Measurements from ENCODE around the gene DPM2.

Gene DPM2

DNA sequence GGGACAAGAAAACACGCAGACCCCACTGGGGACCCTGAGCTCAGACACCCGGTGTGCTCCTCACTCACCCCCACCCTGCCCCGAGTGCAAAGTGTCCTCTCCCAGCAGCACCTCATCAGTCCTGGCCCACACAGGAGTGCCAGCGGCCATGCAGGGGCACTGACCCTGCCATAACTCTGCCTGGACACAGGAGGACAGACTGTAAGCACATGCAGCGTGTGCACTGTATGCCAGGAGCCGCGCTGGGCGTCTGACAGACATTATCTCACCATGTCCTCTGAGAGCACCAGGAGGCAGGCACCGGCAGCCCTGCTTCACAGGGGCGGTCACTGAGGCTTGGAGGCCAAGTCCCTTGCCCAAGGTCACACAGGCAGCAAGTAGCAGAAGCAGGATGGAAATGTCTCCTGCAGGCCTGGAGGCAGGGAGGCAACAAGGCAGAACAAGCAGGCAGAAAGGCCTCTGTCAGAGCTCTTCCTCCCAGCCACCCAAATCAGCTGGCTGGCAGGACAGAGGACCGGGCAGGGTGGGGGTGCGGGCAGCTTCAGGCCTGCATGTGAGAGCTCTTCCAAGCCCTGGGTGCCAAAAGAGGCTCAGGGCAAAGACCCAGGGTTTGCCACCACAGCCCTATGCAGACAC lies 34.7 kb upstream of the DPM2 start:
- H3K4me1 ChIP-seq (ENCODE audit: control insufficient read depth in 1 of 2, insufficient read depth in 2 of 2, low read length in 2 of 2), result peaks cover 95 to 100% of the 10 kb centered on the region in 2 donors
- peak overlapping the region; percentile 81 to 92 for H3K9ac ChIP-seq (ENCODE audit: low read depth in 1 of 2, low read length in 2 of 2)
- no peaks in the 10 kb centered on the region for H3K9me3 ChIP-seq (ENCODE audit: control insufficient read depth in 1 of 2, low read length in 2 of 2)
- H3K36me3 ChIP-seq (ENCODE audit: control insufficient read depth in 1 of 2, insufficient read depth in 2 of 2, low read length in 2 of 2), result peaks cover 5 to 8% of the 10 kb centered on the region in 2 donors
- H3K27me3 ChIP-seq (ENCODE audit: control insufficient read depth in 1 of 2, insufficient read depth in 2 of 2, low read length in 2 of 2), result no peaks in the 10 kb centered on the region
- H3K27ac ChIP-seq (ENCODE audit: low read depth, low read length), result no peak overlapping the region
- H3K4me3 ChIP-seq (ENCODE audit: low read depth in 1 of 2, low read length in 2 of 2), result peak overlapping the region; percentile 28 to 48

GRCh38 chr9:127971357-127972235 lies 33.9 kb upstream of the DPM2 start:
- no peaks in the 10 kb centered on the region for H3K27me3 ChIP-seq (ENCODE audit: control insufficient read depth in 1 of 2, insufficient read depth in 2 of 2, low read length in 2 of 2)
- peaks cover 5 to 8% of the 10 kb centered on the region in 2 donors for H3K36me3 ChIP-seq (ENCODE audit: control insufficient read depth in 1 of 2, insufficient read depth in 2 of 2, low read length in 2 of 2)
- peak overlapping the region; percentile 28 to 48 for H3K4me3 ChIP-seq (ENCODE audit: low read depth in 1 of 2, low read length in 2 of 2)
- H3K27ac ChIP-seq (ENCODE audit: low read depth, low read length), result no peak overlapping the region
- H3K9ac ChIP-seq (ENCODE audit: low read depth in 1 of 2, low read length in 2 of 2), result peak overlapping the region; percentile 81 to 92
- H3K4me1 ChIP-seq (ENCODE audit: control insufficient read depth in 1 of 2, insufficient read depth in 2 of 2, low read length in 2 of 2), result peaks cover 95 to 100% of the 10 kb centered on the region in 2 donors
- no peaks in the 10 kb centered on the region for H3K9me3 ChIP-seq (ENCODE audit: control insufficient read depth in 1 of 2, low read length in 2 of 2)

GRCh38 chr9:127970401-127971313 lies 33.0 kb upstream of the DPM2 start:
- Histone ChIP-seq H3K9me3 (ENCODE audit: control insufficient read depth in 1 of 2, low read length in 2 of 2) (no peaks in the 10 kb centered on the region), H3K36me3 (ENCODE audit: control insufficient read depth in 1 of 2, insufficient read depth in 2 of 2, low read length in 2 of 2) (peaks cover 0 to 3% of the 10 kb centered on the region in 2 donors), H3K4me1 (ENCODE audit: control insufficient read depth in 1 of 2, insufficient read depth in 2 of 2, low read length in 2 of 2) (peaks cover 95 to 100% of the 10 kb centered on the region in 2 donors), H3K9ac (ENCODE audit: low read depth in 1 of 2, low read length in 2 of 2) (no peak overlapping the region), H3K27me3 (ENCODE audit: control insufficient read depth in 1 of 2, insufficient read depth in 2 of 2, low read length in 2 of 2) (no peaks in the 10 kb centered on the region), H3K27ac (ENCODE audit: low read depth, low read length) (no peak overlapping the region), H3K4me3 (ENCODE audit: low read depth in 1 of 2, low read length in 2 of 2) (peak overlapping the region in 1 of 2 donors; percentile 18)

GRCh38 chr9:127968700-127969383 lies 31.2 kb upstream of the DPM2 start:
- H3K4me1 ChIP-seq (ENCODE audit: control insufficient read depth in 1 of 2, insufficient read depth in 2 of 2, low read length in 2 of 2), result peaks cover 93 to 97% of the 10 kb centered on the region in 2 donors
- H3K27me3 ChIP-seq (ENCODE audit: control insufficient read depth in 1 of 2, insufficient read depth in 2 of 2, low read length in 2 of 2), result no peaks in the 10 kb centered on the region
- H3K4me3 ChIP-seq (ENCODE audit: low read depth in 1 of 2, low read length in 2 of 2), result peak overlapping the region in 1 of 2 donors; percentile 3
- H3K27ac ChIP-seq (ENCODE audit: low read depth, low read length), result peak overlapping the region; percentile 66
- H3K9me3 ChIP-seq (ENCODE audit: control insufficient read depth in 1 of 2, low read length in 2 of 2), result no peaks in the 10 kb centered on the region
- no peaks in the 10 kb centered on the region for H3K36me3 ChIP-seq (ENCODE audit: control insufficient read depth in 1 of 2, insufficient read depth in 2 of 2, low read length in 2 of 2)
- H3K9ac ChIP-seq (ENCODE audit: low read depth in 1 of 2, low read length in 2 of 2), result peak overlapping the region; percentile 21 to 43

DNA sequence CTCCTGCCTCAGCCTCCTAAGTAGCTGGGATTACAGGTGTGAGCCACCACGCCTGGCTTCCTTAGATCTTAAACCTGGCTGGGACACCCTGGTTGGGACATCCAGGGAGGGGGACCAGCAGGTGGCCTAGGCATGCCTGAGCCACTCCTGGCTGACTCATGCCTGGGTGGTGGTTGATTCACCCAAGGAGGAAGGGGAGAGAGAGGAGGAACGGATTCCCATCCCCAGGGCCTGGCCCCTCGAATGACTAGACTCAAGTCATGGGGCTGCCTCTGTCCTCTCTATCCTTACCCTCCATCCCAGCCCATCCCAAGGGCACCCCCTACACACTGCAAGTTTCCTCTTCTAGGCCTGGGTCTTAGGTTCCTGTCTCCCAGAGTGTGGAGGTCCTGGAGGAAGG lies 30.4 kb upstream of the DPM2 start:
- Histone ChIP-seq H3K36me3 (ENCODE audit: control insufficient read depth in 1 of 2, insufficient read depth in 2 of 2, low read length in 2 of 2) (peaks cover 0 to 4% of the 10 kb centered on the region in 2 donors), H3K27me3 (ENCODE audit: control insufficient read depth in 1 of 2, insufficient read depth in 2 of 2, low read length in 2 of 2) (no peaks in the 10 kb centered on the region), H3K9ac (ENCODE audit: low read depth in 1 of 2, low read length in 2 of 2) (peak overlapping the region in 1 of 2 donors; percentile 56), H3K4me3 (ENCODE audit: low read depth in 1 of 2, low read length in 2 of 2) (no peak overlapping the region), H3K9me3 (ENCODE audit: control insufficient read depth in 1 of 2, low read length in 2 of 2) (no peaks in the 10 kb centered on the region), H3K27ac (ENCODE audit: low read depth, low read length) (no peak overlapping the region), H3K4me1 (ENCODE audit: control insufficient read depth in 1 of 2, insufficient read depth in 2 of 2, low read length in 2 of 2) (peaks cover 93 to 97% of the 10 kb centered on the region in 2 donors)

DNA sequence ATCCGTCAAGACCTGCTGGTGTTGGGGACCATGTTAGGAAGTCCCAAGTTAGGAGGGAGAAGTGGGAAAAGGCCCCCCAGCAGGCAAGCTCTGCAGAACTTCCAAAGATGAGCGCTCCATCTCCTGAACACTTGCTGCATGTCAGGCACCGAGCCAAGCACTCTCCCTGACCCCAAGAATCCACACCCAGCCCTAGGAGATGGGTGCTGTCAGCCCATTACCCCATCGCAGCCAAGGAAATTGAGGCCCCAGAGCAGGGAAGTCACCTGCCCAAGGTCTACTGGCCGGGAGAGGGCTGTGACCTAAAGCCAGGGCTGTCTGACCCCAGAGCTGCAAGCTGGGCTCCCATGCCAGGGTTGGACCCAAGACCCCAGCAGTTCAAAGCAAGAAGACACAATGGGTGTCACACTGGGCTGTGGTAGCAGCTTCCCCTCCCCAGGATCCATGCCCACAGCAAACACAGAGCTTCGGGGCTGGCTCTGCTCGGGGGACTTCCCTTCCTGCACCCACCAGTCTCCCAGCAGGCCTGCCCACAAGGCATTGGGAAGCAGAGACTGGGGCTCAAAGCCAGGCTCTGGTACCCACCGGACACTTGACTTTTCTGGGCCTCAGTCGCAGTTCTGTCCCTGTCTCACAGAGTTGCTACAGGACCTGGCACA lies 29.6 kb upstream of the DPM2 start:
- Histone ChIP-seq H3K9ac (ENCODE audit: low read depth in 1 of 2, low read length in 2 of 2) (peak overlapping the region; percentile 57 to 59), H3K9me3 (ENCODE audit: control insufficient read depth in 1 of 2, low read length in 2 of 2) (no peaks in the 10 kb centered on the region), H3K4me3 (ENCODE audit: low read depth in 1 of 2, low read length in 2 of 2) (no peak overlapping the region), H3K4me1 (ENCODE audit: control insufficient read depth in 1 of 2, insufficient read depth in 2 of 2, low read length in 2 of 2) (peaks cover 91 to 97% of the 10 kb centered on the region in 2 donors), H3K27ac (ENCODE audit: low read depth, low read length) (peak overlapping the region; percentile 15), H3K36me3 (ENCODE audit: control insufficient read depth in 1 of 2, insufficient read depth in 2 of 2, low read length in 2 of 2) (peaks cover 0 to 4% of the 10 kb centered on the region in 2 donors), H3K27me3 (ENCODE audit: control insufficient read depth in 1 of 2, insufficient read depth in 2 of 2, low read length in 2 of 2) (no peaks in the 10 kb centered on the region)

- Histone ChIP-seq H3K36me3 (ENCODE audit: control insufficient read depth in 1 of 2, insufficient read depth in 2 of 2, low read length in 2 of 2) (peaks cover 0 to 4% of the 10 kb centered on the region in 2 donors), H3K27ac (ENCODE audit: low read depth, low read length) (peak overlapping the region; percentile 89), H3K9ac (ENCODE audit: low read depth in 1 of 2, low read length in 2 of 2) (peak overlapping the region; percentile 57 to 59), H3K4me3 (ENCODE audit: low read depth in 1 of 2, low read length in 2 of 2) (no peak overlapping the region), H3K4me1 (ENCODE audit: control insufficient read depth in 1 of 2, insufficient read depth in 2 of 2, low read length in 2 of 2) (peaks cover 86 to 96% of the 10 kb centered on the region in 2 donors), H3K27me3 (ENCODE audit: control insufficient read depth in 1 of 2, insufficient read depth in 2 of 2, low read length in 2 of 2) (no peaks in the 10 kb centered on the region), H3K9me3 (ENCODE audit: control insufficient read depth in 1 of 2, low read length in 2 of 2) (no peaks in the 10 kb centered on the region)
These were observed 28.9 kb upstream of the DPM2 start for GRCh38 chr9:127966416-127967150.

DNA sequence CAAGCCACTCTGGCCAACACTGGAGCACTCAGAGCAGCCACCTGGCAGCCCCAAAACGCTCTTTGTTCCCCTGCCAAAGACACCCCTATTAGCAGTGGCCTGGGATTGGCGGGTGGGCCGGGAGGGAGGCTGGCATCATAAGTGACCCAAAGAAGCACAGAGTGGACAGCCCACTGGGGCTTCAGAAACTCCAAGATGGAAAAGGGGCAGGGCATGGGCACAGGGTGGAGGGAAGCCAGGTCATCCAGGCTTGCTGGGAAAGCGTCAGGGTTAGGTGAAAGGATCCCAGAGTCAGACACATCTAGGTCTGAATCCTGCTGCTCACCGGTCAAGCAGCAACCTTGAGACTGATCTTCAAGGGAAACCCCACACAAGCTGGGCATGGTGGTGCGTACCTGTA lies 28.3 kb upstream of the DPM2 start:
- Histone ChIP-seq H3K27me3 (ENCODE audit: control insufficient read depth in 1 of 2, insufficient read depth in 2 of 2, low read length in 2 of 2) (no peaks in the 10 kb centered on the region), H3K4me1 (ENCODE audit: control insufficient read depth in 1 of 2, insufficient read depth in 2 of 2, low read length in 2 of 2) (peaks cover 87 to 96% of the 10 kb centered on the region in 2 donors), H3K4me3 (ENCODE audit: low read depth in 1 of 2, low read length in 2 of 2) (no peak overlapping the region), H3K9ac (ENCODE audit: low read depth in 1 of 2, low read length in 2 of 2) (peak overlapping the region; percentile 57 to 59), H3K27ac (ENCODE audit: low read depth, low read length) (peak overlapping the region; percentile 89), H3K36me3 (ENCODE audit: control insufficient read depth in 1 of 2, insufficient read depth in 2 of 2, low read length in 2 of 2) (peaks cover 0 to 7% of the 10 kb centered on the region in 2 donors), H3K9me3 (ENCODE audit: control insufficient read depth in 1 of 2, low read length in 2 of 2) (no peaks in the 10 kb centered on the region)
